ENCODE results near the gene HORMAD1. TPM values are rescaled to one million over a fixed set of nuclear protein-coding genes. Genes with fewer than 3 reads are reported as not detected.

HORMAD1 gene
- polyA plus RNA-seq, 1 donor from 2014 or later, result not detected

- Histone ChIP-seq H3K79me2 (replicated peaks; ENCODE audit: insufficient read depth, low read length) (no peaks in the 10 kb centered on the region), H3K27me3 (ENCODE audit: insufficient read depth, low read depth, low read length) (no peaks in the 10 kb centered on the region), H3K4me3 (ENCODE audit: low read length) (no peak overlapping the region), H3K27ac (ENCODE audit: low read length) (no peak overlapping the region), H3F3A (ENCODE audit: insufficient read depth, low read length, poor library complexity, severe bottlenecking) (no peaks in the 10 kb centered on the region), H3K4me2 (ENCODE audit: low read length) (no peak overlapping the region), H3K9me3 (ENCODE audit: low read length) (no peaks in the 10 kb centered on the region), H3K9ac (ENCODE audit: low read length) (no peak overlapping the region), H3K36me3 (ENCODE audit: insufficient read depth, low read length) (no peaks in the 10 kb centered on the region), H2AFZ (ENCODE audit: low read depth, low read length) (no peak overlapping the region), H3K9me2 (ENCODE audit: insufficient read depth, low read length) (no peaks in the 10 kb centered on the region), H4K20me1 (ENCODE audit: insufficient read depth) (no peaks in the 10 kb centered on the region)
- TF ChIP-seq CTCF (IDR thresholded peaks at IDR 0.05; ENCODE audit: poor library complexity, severe bottlenecking) (no peak), SMC3 (conservative IDR thresholded peaks at IDR 0.05; ENCODE audit: poor library complexity) (no peak), RAD21 (conservative IDR thresholded peaks at IDR 0.05) (no peak)
Observed at GRCh38 chr1:150674881-150675280, 45.8 kb downstream of the HORMAD1 start.

GRCh38 chr1:150663321-150663720 is 57.4 kb downstream of the HORMAD1 start:
- Histone ChIP-seq H3K4me3 (ENCODE audit: low read length) (no peak overlapping the region), H3F3A (ENCODE audit: insufficient read depth, low read length, poor library complexity, severe bottlenecking) (no peaks in the 10 kb centered on the region), H3K27ac (ENCODE audit: low read length) (no peak overlapping the region), H3K9me2 (ENCODE audit: insufficient read depth, low read length) (no peaks in the 10 kb centered on the region), H3K9ac (ENCODE audit: low read length) (no peak overlapping the region), H3K79me2 (replicated peaks; ENCODE audit: insufficient read depth, low read length) (no peaks in the 10 kb centered on the region), H3K9me3 (ENCODE audit: low read length) (no peaks in the 10 kb centered on the region), H3K4me2 (ENCODE audit: low read length) (no peak overlapping the region), H2AFZ (ENCODE audit: low read depth, low read length) (no peak overlapping the region), H3K36me3 (ENCODE audit: insufficient read depth, low read length) (no peaks in the 10 kb centered on the region), H3K27me3 (ENCODE audit: insufficient read depth, low read depth, low read length) (no peaks in the 10 kb centered on the region), H4K20me1 (ENCODE audit: insufficient read depth) (no peaks in the 10 kb centered on the region)
- TF ChIP-seq RAD21 (conservative IDR thresholded peaks at IDR 0.05), result no peak
- no peak for TF ChIP-seq EZH2 (IDR thresholded peaks at IDR 0.05; ENCODE audit: borderline replicate concordance, insufficient read depth, low read length, poor library complexity, severe bottlenecking)
- no peak for TF ChIP-seq SMC3 (conservative IDR thresholded peaks at IDR 0.05; ENCODE audit: poor library complexity)
- TF ChIP-seq POLR2AphosphoS5 (IDR thresholded peaks at IDR 0.05), result no peak
- no peak for TF ChIP-seq TAF1 (IDR thresholded peaks at IDR 0.05; ENCODE audit: low read depth)
- TF ChIP-seq EP300 (conservative IDR thresholded peaks at IDR 0.05; ENCODE audit: poor library complexity, severe bottlenecking), result no peak
- no peak for TF ChIP-seq MXI1 (conservative IDR thresholded peaks at IDR 0.05; ENCODE audit: poor library complexity, severe bottlenecking)
- no peak for TF ChIP-seq REST (IDR thresholded peaks at IDR 0.05; ENCODE audit: borderline replicate concordance)

GRCh38 chr1:150662811-150663210 is 57.9 kb downstream of the HORMAD1 start:
- TF ChIP-seq POLR2AphosphoS5 (IDR thresholded peaks at IDR 0.05) (no peak), REST (IDR thresholded peaks at IDR 0.05; ENCODE audit: borderline replicate concordance) (no peak), EP300 (conservative IDR thresholded peaks at IDR 0.05; ENCODE audit: poor library complexity, severe bottlenecking) (no peak), TAF1 (IDR thresholded peaks at IDR 0.05; ENCODE audit: low read depth) (no peak), EZH2 (IDR thresholded peaks at IDR 0.05; ENCODE audit: borderline replicate concordance, insufficient read depth, low read length, poor library complexity, severe bottlenecking) (no peak), CTCF (IDR thresholded peaks at IDR 0.05; ENCODE audit: poor library complexity, severe bottlenecking) (no peak), SMC3 (conservative IDR thresholded peaks at IDR 0.05; ENCODE audit: poor library complexity) (no peak), RAD21 (conservative IDR thresholded peaks at IDR 0.05) (no peak), MXI1 (conservative IDR thresholded peaks at IDR 0.05; ENCODE audit: poor library complexity, severe bottlenecking) (no peak)
- Histone ChIP-seq H3K27me3 (ENCODE audit: insufficient read depth, low read depth, low read length) (no peaks in the 10 kb centered on the region), H3K4me2 (ENCODE audit: low read length) (no peak overlapping the region), H4K20me1 (ENCODE audit: insufficient read depth) (no peaks in the 10 kb centered on the region), H3F3A (ENCODE audit: insufficient read depth, low read length, poor library complexity, severe bottlenecking) (no peaks in the 10 kb centered on the region), H2AFZ (ENCODE audit: low read depth, low read length) (no peak overlapping the region), H3K9ac (ENCODE audit: low read length) (no peak overlapping the region), H3K36me3 (ENCODE audit: insufficient read depth, low read length) (no peaks in the 10 kb centered on the region), H3K27ac (ENCODE audit: low read length) (no peak overlapping the region), H3K4me3 (ENCODE audit: low read length) (no peak overlapping the region), H3K9me2 (ENCODE audit: insufficient read depth, low read length) (no peaks in the 10 kb centered on the region), H3K79me2 (replicated peaks; ENCODE audit: insufficient read depth, low read length) (no peaks in the 10 kb centered on the region), H3K9me3 (ENCODE audit: low read length) (no peaks in the 10 kb centered on the region)

Measured in neural cell (in vitro differentiated cells).